NCI-H774 (cell line): ENCODE measurements around the gene MOGAT1.
"Not testable (repeated sequence)": the region's sequence is repeated elsewhere in the genome, so short reads cannot be mapped to it uniquely, and the experiment has no call there.

Experiments
- DNase-seq: peaks from one replicate; lab custom pipeline; 2025; lab: John Stamatoyannopoulos, UW

Gene MOGAT1

DNA sequence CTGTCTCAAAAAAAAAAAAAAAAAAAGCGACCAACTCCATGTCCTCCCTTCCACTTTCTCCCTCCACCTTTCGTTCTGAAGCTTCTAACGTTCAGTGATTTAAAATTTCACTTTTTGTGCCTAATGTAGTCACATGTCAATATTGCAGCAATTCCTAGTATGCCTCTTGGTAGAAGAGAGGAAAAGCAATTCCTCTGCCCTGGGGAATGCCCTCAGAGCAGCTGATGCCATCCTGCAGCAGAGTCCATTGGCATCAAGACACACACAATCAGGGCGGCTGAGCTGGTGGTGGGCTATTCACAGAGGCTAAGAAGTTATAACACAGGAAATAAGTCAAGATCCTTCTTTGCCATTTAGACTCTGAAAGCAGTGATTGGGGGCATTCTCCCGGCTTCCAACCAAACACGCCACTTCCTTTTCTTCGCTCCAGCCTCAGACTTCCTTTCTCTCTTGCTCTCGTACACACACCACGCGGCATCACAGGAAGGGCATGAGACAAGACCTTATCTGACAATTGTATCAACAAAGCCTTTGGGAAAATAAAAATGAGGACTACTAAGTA, 71.9 kb downstream of the MOGAT1 start:
- no peak for DNase-seq

GRCh38 chr2:222745836-222746559, 74.5 kb downstream of the MOGAT1 start:
- no peak for DNase-seq

- no peak for DNase-seq
These were observed 76.2 kb downstream of the MOGAT1 start for GRCh38 chr2:222747526-222748160.

GRCh38 chr2:222750533-222750932, 79.1 kb downstream of the MOGAT1 start:
- DNase-seq = no peak

DNA sequence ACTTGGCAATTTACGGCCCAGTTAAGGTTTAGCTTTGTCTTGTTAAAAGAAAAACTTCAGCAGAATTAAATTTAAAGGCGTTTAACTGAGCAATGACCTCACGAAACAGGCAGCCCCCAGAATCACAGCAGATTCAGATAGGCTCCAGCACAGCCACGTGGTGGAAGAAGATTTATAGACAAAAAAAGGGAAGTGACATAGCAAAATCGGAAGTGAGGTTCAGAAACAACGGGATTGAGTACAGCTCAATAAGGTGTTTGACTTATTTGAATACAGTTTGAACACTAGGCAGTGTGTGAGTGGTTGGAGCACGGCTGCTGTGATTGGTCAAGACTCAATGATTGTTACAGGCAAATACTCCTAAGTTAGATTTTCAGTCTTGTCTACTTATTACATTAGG, 79.8 kb downstream of the MOGAT1 start:
- DNase-seq = no peak

DNA sequence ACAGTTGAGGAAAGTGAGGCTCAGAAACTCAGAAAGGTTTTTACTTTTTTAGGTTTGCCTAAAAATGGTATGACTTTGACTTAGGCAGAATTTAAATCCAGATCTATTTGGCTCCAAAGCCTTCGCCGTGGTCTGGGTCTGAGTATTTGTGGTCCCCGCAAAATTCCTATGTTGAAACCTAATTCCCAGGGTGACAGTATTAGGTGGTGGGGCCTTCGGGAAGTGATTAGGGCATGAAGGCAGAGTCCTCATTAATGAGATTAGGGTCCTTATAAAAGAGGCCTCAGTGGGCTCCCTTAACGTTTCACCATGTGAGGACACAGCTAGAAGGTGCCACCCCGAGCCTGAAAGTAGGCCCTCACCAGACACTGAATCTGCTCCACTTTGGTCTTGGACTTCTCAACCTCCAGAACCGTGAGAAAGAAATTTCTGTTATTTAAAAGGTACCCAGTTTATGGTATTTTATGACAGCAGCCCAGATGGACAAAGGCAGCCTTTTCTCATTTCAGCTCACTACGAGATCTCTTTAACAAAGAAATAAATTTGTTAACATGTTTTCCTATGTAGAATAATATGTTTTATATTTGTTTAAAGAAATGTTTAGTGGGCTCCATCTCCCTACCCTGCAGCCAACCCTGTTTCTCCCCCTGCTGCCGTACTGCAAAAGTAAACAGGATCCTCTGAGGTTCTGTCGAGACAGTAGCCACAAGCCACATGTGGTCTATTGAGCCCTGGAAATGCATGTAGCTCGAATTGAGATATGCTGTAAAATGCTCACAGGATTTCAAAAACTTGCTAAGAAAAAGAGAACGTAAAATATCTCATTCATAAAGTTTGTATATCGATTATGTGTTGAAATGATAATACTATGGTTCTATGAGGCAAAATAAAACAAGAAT, 80.6 kb downstream of the MOGAT1 start:
- no peak for DNase-seq

GRCh38 chr2:222752746-222753145, 81.3 kb downstream of the MOGAT1 start:
- no peak for DNase-seq

DNA sequence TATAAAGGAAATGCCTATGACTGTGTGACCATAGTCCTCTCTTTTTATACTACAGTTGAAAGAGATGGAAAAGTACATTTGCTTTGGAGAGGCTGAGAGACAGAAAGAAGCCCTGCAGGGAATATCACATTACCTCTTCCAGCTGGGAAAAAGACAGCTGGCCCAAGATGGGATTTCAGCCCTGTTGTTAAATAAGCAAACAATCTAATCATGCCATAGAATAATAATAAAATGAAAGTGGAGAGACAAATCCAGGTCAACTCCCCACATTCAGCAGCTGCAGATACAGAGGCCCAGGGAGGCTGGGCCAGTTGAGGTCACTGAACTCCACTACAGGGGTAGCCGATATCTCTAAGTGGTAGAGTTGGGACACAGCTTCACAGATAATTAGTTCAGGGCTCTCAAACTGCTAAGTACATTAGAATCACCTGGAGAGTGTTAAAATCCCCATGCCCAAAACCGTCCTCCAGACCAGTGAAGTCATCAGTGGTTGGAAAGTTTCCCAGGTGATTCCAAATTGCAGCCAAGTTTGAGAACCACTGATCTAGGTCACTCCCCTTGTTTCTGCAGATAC, 81.9 kb downstream of the MOGAT1 start:
- DNase-seq = peak; percentile 47

DNA sequence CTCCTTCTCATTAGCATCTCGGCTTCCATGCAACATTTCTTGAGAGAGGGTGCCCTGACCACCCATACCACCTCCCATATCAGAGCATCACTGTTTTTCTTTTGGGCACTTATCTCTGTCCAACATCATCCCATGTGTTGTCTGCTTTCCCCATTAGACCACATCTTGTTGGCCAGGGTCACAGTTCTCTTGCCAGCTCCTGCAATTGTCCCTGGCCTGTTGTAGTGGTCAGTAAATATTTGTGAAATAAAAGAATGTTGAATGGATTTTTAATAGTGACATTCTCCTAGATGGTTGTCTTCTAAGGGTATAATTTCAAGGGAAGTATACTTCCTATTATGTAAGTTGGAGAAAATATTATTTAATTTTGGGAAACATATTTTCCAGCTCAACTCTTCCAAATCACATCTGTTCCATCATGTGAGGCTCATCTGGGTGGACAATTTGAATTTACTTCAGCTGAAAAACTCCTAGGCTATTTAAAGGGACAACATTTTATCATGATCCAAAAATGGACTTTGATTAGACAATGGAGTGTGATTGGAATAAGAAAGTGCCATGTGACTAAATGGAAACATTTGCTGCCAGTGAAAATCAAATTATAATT, 83.0 kb downstream of the MOGAT1 start:
- no peak for DNase-seq

DNA sequence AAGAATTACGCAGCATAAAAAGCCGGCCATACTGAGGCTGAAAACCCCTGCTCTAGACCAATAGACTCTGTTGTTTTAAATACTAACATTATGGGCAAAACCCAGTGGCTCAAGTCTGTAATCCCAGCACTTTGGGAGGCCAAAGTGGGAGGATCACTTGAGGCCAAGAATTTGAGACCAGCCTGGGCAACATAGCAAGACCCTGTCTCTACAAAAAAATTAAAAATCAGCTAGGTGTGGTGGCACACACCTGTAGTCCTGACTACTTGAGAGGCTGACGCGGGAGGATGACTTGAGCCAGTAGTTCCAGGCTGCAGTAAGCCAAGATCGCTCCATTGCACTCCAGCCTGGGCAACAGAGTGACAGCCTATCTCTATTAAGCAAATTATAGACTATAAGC, 84.1 kb downstream of the MOGAT1 start:
- DNase-seq = not testable (repeated sequence)

GRCh38 chr2:222756362-222756831, 84.9 kb downstream of the MOGAT1 start:
- no peak for DNase-seq

DNA sequence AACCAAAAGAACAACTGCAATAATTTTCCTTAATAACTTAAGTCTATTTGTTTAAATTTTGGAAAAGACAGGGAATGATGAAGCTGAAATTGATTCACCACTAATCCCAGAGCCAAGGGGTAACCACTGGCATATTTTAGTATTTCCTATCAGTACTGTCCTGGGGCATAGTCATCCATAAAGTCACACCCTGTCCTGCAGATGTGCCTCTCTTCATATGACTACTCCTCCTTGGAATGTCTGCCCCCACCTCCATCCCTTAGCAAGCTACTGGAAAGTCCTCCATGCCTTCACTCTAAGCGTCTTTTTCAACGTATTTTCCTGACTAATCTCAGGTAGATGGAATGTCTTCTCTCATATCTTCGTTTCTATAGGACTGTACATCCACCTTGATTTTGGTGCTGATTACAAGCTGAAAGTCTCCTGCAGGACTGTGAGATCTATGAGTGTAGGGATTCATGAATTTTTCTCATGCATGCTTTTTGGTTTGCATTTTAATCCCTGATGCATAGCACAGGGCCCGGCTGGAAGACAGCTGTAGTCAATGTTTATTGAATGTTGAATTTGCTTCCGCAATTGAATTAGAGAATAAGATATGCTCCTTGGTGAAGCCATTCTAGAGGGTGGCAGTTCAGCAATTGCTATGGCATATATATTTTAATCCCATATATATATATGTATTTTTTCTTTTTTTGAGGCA, 85.6 kb downstream of the MOGAT1 start:
- DNase-seq = no peak
